ENCODE data around the gene OPN3. TPM values are rescaled to one million over a fixed set of nuclear protein-coding genes. Genes with fewer than 3 reads are reported as not detected.

Gene OPN3
- total and polyA plus RNA-seq, 12 donors = 4.1 to 42.9 (median 9.7) TPM

DNA sequence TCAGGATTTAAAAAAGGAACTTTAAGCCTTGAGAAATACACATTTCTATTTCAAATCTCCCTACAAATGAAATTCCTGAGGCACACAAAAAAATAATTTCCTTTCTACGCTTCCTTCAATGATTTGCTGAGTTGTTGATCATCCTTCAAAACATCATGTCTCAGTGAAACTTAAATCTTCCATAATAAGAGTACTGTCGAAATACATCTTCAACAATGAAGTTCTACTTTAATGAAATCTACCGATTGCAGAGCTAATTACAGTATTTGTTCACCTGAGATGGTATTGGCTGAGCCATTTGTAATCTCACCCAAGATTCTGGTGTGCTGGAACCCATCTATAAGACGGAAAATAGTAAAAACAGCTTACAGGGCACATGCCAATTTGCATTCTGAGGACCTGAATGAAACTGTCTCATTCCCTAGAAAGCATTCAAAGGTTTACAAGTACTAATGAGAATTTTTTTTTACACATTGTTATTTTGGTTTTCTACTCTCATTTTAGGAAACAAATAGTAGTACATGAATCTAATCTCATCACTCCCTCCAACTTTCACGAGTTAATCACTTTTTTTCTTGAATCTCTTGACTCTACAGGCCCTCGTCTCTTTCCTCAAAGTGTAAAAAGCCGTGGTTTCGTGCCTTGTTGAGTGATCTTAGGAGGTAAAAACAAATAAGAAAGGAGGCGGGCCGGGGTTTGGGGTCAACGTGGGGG is 1.1 kb downstream of the OPN3 start:
- TF ChIP-seq POLR2A (IDR thresholded peaks at IDR 0.05) = no peak
- TF ChIP-seq, protein P1, sequence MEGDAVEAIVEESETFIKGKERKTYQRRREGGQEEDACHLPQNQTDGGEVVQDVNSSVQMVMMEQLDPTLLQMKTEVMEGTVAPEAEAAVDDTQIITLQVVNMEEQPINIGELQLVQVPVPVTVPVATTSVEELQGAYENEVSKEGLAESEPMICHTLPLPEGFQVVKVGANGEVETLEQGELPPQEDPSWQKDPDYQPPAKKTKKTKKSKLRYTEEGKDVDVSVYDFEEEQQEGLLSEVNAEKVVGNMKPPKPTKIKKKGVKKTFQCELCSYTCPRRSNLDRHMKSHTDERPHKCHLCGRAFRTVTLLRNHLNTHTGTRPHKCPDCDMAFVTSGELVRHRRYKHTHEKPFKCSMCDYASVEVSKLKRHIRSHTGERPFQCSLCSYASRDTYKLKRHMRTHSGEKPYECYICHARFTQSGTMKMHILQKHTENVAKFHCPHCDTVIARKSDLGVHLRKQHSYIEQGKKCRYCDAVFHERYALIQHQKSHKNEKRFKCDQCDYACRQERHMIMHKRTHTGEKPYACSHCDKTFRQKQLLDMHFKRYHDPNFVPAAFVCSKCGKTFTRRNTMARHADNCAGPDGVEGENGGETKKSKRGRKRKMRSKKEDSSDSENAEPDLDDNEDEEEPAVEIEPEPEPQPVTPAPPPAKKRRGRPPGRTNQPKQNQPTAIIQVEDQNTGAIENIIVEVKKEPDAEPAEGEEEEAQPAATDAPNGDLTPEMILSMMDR (IDR thresholded peaks at IDR 0.05) = no peak
- no peak for DNase-seq
- intact Hi-C loops (cut with DNase I) = no loop called here
- peaks cover 10 to 15% of the 10 kb centered on the region in 2 donors for H3K4me1 ChIP-seq (replicated peaks in 1 of 2)
- peak overlapping the region in 1 of 5 donors; percentile 89 for H3K27ac ChIP-seq
- no peaks in the 10 kb centered on the region for H3K36me3 ChIP-seq (replicated peaks in 1 of 2)
- peak overlapping the region in 3 of 4 donors; percentile 56 to 97 (median 86) for H3K4me3 ChIP-seq
- 13 to 16% (median 14%) methylated on average over 11 of the region's 11 CpGs for WGBS, 4 donors
- H3K9me3 ChIP-seq (replicated peaks in 1 of 3) = no peaks in the 10 kb centered on the region
- H3K27me3 ChIP-seq = no peaks in the 10 kb centered on the region

DNA sequence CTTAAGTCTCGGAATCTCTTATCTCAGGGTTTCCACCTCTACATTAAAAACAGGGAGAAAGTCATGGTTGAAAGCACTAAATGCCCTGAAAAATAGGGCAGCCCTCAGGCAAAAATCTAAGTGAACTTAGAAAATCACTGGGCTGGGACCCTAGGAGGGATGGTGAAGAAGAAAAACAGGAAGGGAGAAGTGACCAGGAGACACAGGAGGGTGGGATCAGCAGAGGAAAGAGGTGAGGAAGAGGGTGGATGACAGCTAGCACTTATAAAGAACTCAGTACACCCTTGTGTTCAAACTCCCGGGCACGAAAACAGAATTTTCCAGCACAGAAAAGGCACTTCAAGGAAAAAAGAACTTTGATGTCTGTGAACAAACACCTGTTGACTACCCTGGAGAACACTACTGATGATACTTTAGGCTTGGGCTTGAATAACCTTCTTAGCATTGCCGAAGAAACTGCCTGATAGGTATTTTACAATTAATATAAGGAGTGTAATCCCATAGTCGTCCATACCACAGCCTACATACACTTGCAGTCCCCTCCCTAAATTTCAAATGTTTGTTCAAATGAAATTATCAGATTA is 2.0 kb downstream of the OPN3 start:
- Histone ChIP-seq H3K27me3 (no peaks in the 10 kb centered on the region), H3K36me3 (replicated peaks in 1 of 2) (no peaks in the 10 kb centered on the region), H3K27ac (no peak overlapping the region), H3K4me1 (replicated peaks in 1 of 2) (peaks cover 10 to 15% of the 10 kb centered on the region in 2 donors), H3K4me3 (no peak overlapping the region), H3K9me3 (replicated peaks in 1 of 3) (no peaks in the 10 kb centered on the region)
- TF ChIP-seq, protein P1 (IDR thresholded peaks at IDR 0.05) = no peak
- TF ChIP-seq POLR2A (IDR thresholded peaks at IDR 0.05) = no peak
- intact Hi-C loops (cut with DNase I) = no loop called here
- no peak for DNase-seq
- 81 to 93% (median 88%) methylated on average over 5 of the region's 5 CpGs for WGBS, 4 donors

DNA sequence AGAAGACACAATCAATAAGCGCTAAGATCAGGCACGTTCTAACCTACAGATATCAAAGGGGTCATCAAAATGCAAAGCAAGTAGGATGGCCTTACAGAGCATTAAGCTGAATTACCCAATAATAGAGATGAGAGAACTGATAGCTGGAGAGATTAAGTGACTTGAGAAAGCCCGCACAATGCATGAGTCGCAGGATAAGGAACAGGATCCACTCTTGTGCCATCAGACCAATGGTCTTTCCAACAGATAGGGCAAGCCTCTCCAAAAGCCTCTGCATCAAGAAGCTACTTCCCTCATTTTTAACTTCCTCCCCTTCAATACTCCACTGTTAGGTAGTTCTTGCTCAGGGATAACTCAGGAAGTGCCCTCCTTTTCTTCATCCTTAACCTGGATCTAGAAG is 2.6 kb downstream of the OPN3 start:
- Histone ChIP-seq H3K36me3 (replicated peaks in 1 of 2) (no peaks in the 10 kb centered on the region), H3K4me1 (replicated peaks in 1 of 2) (peaks cover 10 to 15% of the 10 kb centered on the region in 2 donors), H3K27ac (no peak overlapping the region), H3K9me3 (replicated peaks in 1 of 3) (no peaks in the 10 kb centered on the region), H3K4me3 (no peak overlapping the region), H3K27me3 (no peaks in the 10 kb centered on the region)
- DNase-seq = no peak
- intact Hi-C loops (cut with DNase I) = no loop called here
- no peak for TF ChIP-seq POLR2A (IDR thresholded peaks at IDR 0.05)
- TF ChIP-seq, protein P1 (IDR thresholded peaks at IDR 0.05) = no peak
- 81 to 90% (median 85%) methylated on average over 4 of the region's 4 CpGs for WGBS, 4 donors

DNA sequence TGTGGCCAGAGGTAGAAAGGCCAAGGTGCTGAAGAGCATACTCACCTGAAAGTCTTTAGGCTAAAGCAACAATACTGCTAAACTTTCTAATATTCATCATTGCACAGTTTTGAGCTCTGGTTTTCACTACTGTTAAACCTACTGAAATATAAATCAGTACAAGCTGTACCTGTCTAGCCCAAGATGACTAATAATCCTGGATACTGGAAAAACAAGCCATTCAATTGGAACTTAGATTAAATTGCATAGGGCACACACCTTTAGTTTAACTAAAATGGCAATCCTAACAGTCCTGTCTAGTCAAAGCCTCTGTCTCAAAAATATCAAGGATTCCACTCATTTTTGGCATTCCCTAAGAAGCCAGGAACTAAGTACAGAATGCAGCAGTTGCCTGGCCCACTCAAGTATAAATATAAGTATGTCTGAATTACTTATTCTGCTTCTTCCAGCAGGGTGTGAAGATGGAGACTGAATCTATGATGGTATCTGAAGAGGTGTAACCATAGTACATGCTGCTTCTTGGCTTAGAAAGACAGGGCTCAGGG is 3.1 kb downstream of the OPN3 start:
- no peaks in the 10 kb centered on the region for H3K27me3 ChIP-seq
- DNase-seq = no peak
- intact Hi-C loops (cut with DNase I) = no loop called here
- H3K9me3 ChIP-seq (replicated peaks in 1 of 3) = no peaks in the 10 kb centered on the region
- TF ChIP-seq, protein P1 (IDR thresholded peaks at IDR 0.05) = no peak
- no peak for TF ChIP-seq POLR2A (IDR thresholded peaks at IDR 0.05)
- H3K36me3 ChIP-seq (replicated peaks in 1 of 2) = no peaks in the 10 kb centered on the region
- no peak overlapping the region for H3K27ac ChIP-seq
- H3K4me1 ChIP-seq (replicated peaks in 1 of 2) = peaks cover 10 to 15% of the 10 kb centered on the region in 2 donors
- no peak overlapping the region for H3K4me3 ChIP-seq
